ENCODE results near the gene RPL37.
"Not testable (repeated sequence)": the region's sequence is repeated elsewhere in the genome, so short reads cannot be mapped to it uniquely, and the experiment has no call there.

RPL37 gene

GRCh38 chr5:40833712-40834229 is 1.3 kb downstream of the RPL37 start:
- ATAC-seq (no peak), DNase-seq (no peak)

DNA sequence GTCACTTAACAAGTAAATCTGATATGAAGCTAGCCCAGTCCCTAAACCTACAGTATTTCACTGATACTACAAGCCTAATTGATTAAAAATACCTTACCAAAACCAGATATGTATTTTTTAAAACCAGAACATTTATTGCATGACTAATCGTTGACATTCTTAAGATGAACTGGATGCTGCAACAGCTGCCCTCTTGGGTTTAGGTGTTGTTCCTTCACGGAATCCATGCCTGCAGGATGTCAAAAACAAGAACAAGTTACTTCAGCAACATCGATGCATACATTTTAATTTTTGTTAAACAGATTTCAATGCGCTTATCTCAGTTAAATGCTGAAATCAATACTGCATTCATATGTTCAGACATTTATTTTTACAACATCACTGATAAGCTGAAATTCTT is 2.7 kb downstream of the RPL37 start:
- DNase-seq (no peak), ATAC-seq (no peak)

DNA sequence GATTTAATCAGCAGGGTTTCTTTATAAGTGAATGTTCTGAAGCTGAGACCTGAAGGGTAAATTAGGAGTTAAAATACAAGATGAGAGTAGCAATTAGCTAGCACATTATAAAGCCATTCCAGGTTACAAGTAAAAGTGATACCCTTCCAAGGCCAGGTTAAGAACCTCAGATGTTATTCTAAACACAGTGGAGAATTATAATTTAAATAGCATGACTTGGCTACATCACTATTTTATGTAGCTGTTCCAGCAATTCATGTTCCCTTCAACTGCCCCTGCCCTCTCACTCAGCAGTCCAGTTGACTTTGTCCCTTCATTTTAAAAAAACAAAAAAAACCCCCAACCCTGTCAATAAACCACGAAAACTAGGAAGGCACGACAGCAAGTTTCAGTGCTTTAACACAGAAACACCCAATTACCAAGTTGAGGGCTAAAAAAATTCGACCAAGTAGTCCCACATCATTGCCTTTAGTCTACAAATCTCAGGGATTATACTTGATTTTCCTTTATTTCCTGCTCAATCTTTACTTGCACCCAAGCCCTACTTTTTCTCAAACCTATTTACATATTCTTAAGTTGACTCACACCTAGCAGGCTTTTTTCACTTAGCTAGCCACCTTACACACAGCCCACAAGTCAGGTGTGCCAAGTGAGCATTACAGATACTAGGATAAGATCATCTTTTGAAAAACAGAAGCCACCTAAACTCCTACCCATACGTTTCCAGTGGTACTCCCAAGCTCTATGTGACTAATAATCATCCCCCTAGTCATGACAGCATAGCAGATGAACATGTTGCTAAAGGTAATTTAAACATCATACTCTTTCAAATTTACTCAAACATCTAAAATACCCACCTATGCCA is 3.4 kb downstream of the RPL37 start:
- DNase-seq (no peak), ATAC-seq (peak; percentile 56)

- no peak for DNase-seq
Observed at GRCh38 chr5:40829748-40830533, 5.1 kb downstream of the RPL37 start.

GRCh38 chr5:40828690-40829661 is 6.0 kb downstream of the RPL37 start:
- ATAC-seq = no peak
- no peak for DNase-seq

More at GRCh38 chr5:40829748-40830533, 5.1 kb downstream of the RPL37 start:
- ATAC-seq = no peak

GRCh38 chr5:40828021-40828631 is 6.9 kb downstream of the RPL37 start:
- ATAC-seq (no peak), DNase-seq (no peak)

DNA sequence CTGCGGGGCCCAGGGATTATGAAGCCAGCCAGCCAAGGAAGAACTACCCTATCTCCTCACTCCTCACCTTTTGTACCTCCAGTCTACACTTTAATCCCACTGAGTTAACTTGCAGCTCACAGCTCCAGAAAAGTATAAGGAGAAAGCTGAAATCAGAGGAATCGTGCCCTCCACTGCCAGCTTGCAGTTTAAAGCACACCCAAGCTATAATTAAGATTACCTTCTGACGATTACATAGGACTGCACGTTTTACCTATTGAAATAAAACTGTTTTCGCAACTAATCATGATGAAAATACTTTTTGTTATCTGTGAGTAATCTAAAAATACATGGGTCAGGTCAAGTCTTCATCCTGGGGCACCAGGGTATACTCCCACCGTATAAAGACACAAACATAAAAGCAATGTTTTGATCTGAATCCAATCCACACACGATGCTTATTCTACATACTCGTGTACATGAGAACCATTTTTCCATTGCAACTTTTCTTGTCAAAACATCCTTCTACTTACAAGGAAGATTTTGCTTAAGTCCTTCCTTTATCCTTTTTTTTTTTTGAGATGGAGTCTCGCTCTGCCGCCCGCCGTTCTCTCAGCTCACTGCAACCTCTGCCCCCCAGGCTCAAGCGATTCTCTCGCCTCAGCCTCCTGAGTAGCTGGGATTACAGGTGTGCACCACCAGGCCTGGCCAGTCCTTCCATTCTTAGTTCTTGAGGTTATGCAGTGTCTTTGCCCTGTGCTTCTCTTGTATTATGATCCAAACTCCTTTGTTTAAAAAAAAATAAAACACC is 7.6 kb downstream of the RPL37 start:
- DNase-seq = no peak
- ATAC-seq = no peak

DNA sequence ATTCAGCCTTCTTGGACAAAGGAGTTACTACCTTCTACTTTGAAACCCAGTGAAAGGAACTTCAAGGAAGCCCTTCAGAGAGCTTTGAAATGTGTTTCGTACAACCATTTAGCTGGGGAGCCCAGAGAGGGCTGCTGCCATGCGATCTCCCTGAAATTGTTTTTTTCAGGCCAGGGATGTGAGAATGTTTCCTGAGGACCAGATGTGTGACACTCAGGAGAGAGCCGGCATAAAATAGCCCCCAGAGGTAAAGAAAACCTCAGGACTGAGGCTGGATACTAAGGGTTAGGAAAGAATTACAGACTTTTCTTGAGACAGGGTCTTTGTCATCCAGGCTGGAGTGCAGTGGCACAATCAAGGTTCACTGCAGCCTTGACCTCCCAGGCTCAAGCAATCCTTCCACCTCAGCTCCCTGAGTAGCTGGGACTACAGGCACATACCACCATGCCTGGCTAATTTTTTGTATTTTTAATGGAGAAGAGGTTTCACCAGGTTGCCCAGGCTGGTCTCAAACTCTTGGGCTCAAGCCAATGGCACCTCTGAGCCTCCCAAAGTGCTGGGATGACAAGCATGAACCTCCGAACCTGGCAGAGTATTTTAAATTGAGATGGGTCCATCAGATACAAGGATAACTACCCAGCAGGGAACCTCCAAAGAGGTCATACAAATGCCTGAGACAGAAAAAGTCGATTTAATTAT is 8.4 kb downstream of the RPL37 start:
- DNase-seq (no peak), ATAC-seq (no peak)

DNA sequence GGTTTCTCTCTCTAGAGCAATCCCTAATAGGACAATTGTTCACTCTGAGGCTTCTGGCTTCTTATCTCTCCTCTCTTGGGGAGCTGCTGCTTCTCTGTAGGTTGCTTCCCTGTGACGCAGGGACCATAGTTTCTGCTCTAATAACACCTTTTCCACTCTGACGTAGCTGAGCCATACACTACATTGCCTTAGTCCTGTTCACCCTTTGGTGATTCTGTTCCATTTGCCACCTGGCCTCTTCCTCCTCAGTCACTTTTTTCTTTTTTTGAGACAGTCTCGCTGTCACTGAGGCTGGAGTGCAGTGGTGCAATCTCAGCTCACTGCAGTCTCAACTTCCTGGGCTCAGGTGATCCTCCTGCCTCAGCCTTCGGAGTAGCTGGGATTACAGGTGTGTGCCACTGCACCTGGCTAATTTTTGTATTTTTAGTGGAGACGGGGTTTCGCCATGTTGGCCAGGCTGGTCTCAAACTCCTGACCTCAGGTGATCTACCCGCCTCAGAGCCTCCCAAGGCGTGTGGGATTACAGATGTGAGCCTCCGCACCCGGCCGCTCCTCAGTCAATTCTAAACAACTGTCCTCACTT is 9.5 kb downstream of the RPL37 start:
- not testable (repeated sequence) for DNase-seq
- peak; percentile 11 for ATAC-seq

DNA sequence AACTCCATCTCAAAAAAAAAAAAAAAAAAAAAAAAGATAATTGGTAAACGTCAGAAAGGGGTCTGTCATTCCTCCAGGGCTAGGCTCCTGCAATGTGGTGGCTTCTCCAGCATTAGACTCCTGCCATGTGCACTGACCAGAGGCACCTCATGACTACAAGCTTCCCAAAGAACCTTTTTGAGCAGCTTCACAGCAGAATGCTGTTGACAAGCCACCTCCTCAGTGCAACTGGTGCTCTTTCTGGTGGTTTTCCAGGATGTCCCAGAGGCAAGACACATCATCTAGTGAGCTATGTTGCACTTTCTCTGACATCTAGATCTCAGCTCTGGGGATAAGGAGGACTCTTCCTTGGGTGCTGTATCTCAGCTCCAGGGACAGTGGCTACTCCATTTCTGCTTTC is 11.6 kb downstream of the RPL37 start:
- DNase-seq (no peak), ATAC-seq (no peak)

DNA sequence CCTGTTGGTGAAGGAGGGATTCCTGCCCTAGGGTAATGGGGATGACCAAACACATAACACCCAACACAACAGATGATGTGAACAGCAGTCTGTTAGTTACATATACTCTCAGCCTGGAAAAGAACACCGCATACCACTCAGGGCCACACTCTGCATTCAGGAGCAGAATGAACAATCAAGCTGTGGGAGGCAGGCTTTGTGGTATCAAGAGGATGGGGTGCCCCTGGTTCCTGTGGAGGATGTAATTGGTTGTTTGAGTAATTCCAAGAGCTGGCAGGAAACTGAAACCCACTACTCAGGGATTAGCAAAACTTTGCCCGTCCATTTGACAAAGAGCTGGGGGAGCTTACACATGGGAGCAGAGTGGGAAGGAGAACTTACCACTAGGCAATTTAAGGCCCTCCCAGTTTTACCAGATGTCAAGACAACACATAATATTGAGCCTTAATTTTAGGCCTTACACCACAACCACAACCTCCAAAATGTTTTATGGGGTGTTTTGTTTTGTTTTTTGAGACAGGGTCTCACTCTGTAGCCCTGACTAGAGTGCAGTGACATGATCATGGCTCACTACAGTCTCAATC is 21.2 kb downstream of the RPL37 start:
- ATAC-seq = peak; percentile 93

DNA sequence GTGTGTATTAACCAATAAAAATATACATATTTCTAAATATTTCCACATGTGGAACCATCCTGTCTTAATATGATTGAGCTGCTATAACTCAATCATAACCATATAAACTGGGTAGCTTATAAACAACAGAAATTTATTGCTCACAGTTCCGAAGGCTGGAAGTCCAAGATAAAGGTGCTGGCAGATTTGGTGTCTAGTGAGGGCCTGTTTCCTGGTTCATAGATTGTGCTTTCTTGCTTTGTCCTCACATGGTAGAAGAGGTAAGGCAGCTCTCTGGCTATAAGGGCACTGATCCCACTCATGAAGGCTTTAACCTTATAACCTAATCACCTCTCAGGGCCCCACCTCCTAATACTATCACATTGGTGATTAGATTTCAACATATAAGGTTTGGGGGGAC is 22.9 kb downstream of the RPL37 start:
- no peak for DNase-seq
- no peak for ATAC-seq

More for the DNA sequence above, 21.2 kb downstream of the RPL37 start:
- no peak for DNase-seq

- DNase-seq (no peak), ATAC-seq (no peak)
Observed at GRCh38 chr5:40801771-40802562, 33.1 kb downstream of the RPL37 start.

- no peak for ATAC-seq
Observed at GRCh38 chr5:40799258-40799657, 35.8 kb downstream of the RPL37 start.

DNA sequence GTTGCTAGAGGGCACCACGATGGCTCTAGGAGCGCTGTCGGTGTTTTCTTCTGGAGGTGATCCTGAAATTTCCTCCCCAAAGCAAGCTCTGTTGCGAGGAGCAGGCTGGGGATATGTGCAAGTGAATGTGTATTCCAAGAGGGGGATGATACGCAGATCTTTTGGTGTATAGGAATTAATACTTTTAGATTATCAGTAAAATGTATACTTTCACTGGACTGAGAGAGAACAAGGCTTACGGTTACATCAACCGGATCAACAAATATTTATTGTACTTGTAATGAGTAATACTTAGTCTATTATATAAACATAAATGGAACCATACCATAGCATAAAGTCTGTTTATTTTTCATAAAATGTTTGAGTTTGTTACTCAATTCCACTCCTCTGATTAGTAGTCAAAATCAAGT is 36.2 kb downstream of the RPL37 start:
- DNase-seq (no peak), ATAC-seq (no peak)

More at GRCh38 chr5:40799258-40799657, 35.8 kb downstream of the RPL37 start:
- no peak for DNase-seq

GRCh38 chr5:40798012-40798800 is 36.8 kb downstream of the RPL37 start, which contains the start of gene PRKAA1:
TSS of gene PRKAA1 (minus strand) at chr5:40798374. CDS start at chr5:40798189, 185 bp downstream.
- peak; percentile 92 for ATAC-seq
- DNase-seq = peak; percentile 90

Data from stimulated activated naive CD8-positive, alpha-beta T cell treated with anti-CD3 and anti-CD28 coated beads, Interleukin-15, Interleukin-2, amounts not matched to agents 100 U/mL and 50 U/mL, for 24 hours (primary cell).